Fibroblast of lung (primary cell): ENCODE measurements around the gene BBOF1. TPM values are rescaled to one million over a fixed set of nuclear protein-coding genes. Genes with fewer than 3 reads are reported as not detected.
"Not testable (repeated sequence)": the region's sequence is repeated elsewhere in the genome, so short reads cannot be mapped to it uniquely, and the experiment has no call there.

Experiments
- DNase-seq, 2 donors: peaks; one replicate each; pipeline versions ENCODE4 v3.0.0 to v3.0.0-alpha.2; 2010; ENCODE audit warnings: low read depth in 2 of 2
- H2AFZ ChIP-seq: 2 replicates; pipeline ENCODE4 v1.5.1; 2012; ENCODE audit warnings: low read length, control low read depth, inconsistent platforms
- H3K27ac ChIP-seq: 2 replicates; pipeline ENCODE4 v1.5.1; 2011; ENCODE audit warnings: low read length, control low read depth; ENCODE audit not compliant: insufficient read depth
- H3K27me3 ChIP-seq: 2 replicates; pipeline ENCODE4 v1.5.1; 2011; ENCODE audit warnings: mild to moderate bottlenecking, low read length; ENCODE audit not compliant: control insufficient read depth, insufficient read depth
- H3K36me3 ChIP-seq: 2 replicates; pipeline ENCODE4 v1.5.1; 2011; ENCODE audit warnings: low read length; ENCODE audit not compliant: control insufficient read depth, insufficient read depth
- H3K4me1 ChIP-seq: 2 replicates; pipeline ENCODE4 v1.5.1; 2011; ENCODE audit warnings: low read length; ENCODE audit not compliant: control insufficient read depth, insufficient read depth; ENCODE audit errors: extremely low read depth
- H3K4me2 ChIP-seq: 2 replicates; pipeline ENCODE4 v1.5.1; 2011; ENCODE audit warnings: low read length, control low read depth; ENCODE audit not compliant: insufficient read depth; ENCODE audit errors: extremely low read depth
- H3K4me3 ChIP-seq, 4 experiments: fragments of 200-600 bp in 1 of 4; sonication (generic) in 1 of 4; replicated peaks in 1 of 4; 2 replicates each; pipeline ENCODE4 v1.5.1; 2011 to 2016; ENCODE audit warnings: low read length in 4 of 4, low read depth in 3 of 4, mild to moderate bottlenecking in 3 of 4, control low read depth in 2 of 4, inconsistent platforms in 1 of 4, mixed read lengths in 1 of 4; ENCODE audit not compliant: insufficient read depth in 1 of 4; ENCODE audit errors: control extremely low read depth in 1 of 4
- H3K79me2 ChIP-seq: 2 replicates; pipeline ENCODE4 v1.5.1; 2012; ENCODE audit warnings: mild to moderate bottlenecking, low read length, inconsistent platforms; ENCODE audit not compliant: control insufficient read depth, insufficient read depth
- H3K9ac ChIP-seq: 2 replicates; pipeline ENCODE4 v1.5.1; 2011; ENCODE audit warnings: mild to moderate bottlenecking, low read length, control low read depth; ENCODE audit not compliant: insufficient read depth
- H3K9me3 ChIP-seq: 2 replicates; pipeline ENCODE4 v1.5.1; 2012; ENCODE audit warnings: low read depth, low read length; ENCODE audit not compliant: control insufficient read depth, insufficient read depth
- H4K20me1 ChIP-seq: 2 replicates; pipeline ENCODE4 v1.5.1; 2011; ENCODE audit warnings: low read length; ENCODE audit not compliant: control insufficient read depth, insufficient read depth; ENCODE audit errors: extremely low read depth
- EZH2 ChIP-seq: IDR thresholded peaks from 2 replicates; pipeline ENCODE4 v1.5.1; 2012; ENCODE audit warnings: low read length, control low read depth, mild to moderate bottlenecking; ENCODE audit errors: missing control alignments
- polyA plus RNA-seq, 2 donors: library from polyadenylated mRNA; depleted of rRNA in 1 of 2; stranded (reverse) in 1 of 2; unstranded in 1 of 2; fragments of >200 nt; gene quantifications; 2 replicates each; pipeline ENCODE4 v1.2.1, GENCODE V29; 2011 to 2012; ENCODE audit warnings: missing spikeins in 1 of 2
- total RNA-seq: library from RNA; depleted of rRNA; stranded (reverse); fragments of >200 nt; gene quantifications from 2 replicates; pipeline ENCODE4 v1.2.1, GENCODE V29; 2014
- TF ChIP-seq, protein P1 (sequence below), 2 donors: IDR thresholded peaks in 1 of 2; conservative IDR thresholded peaks in 1 of 2; 1 replicate in 1 of 2; 2 replicates in 1 of 2; pipeline ENCODE4 v1.5.1; 2011 to 2012; ENCODE audit warnings: low read length in 2 of 2, control low read depth in 1 of 2, inconsistent platforms in 1 of 2, low read depth in 1 of 2, mild to moderate bottlenecking in 1 of 2

BBOF1 gene
- total and polyA plus RNA-seq, 2 donors (not counting 1 experiment from before 2014, with no cell fraction given), result 3.8 to 7.8 TPM

- TF ChIP-seq, protein P1, sequence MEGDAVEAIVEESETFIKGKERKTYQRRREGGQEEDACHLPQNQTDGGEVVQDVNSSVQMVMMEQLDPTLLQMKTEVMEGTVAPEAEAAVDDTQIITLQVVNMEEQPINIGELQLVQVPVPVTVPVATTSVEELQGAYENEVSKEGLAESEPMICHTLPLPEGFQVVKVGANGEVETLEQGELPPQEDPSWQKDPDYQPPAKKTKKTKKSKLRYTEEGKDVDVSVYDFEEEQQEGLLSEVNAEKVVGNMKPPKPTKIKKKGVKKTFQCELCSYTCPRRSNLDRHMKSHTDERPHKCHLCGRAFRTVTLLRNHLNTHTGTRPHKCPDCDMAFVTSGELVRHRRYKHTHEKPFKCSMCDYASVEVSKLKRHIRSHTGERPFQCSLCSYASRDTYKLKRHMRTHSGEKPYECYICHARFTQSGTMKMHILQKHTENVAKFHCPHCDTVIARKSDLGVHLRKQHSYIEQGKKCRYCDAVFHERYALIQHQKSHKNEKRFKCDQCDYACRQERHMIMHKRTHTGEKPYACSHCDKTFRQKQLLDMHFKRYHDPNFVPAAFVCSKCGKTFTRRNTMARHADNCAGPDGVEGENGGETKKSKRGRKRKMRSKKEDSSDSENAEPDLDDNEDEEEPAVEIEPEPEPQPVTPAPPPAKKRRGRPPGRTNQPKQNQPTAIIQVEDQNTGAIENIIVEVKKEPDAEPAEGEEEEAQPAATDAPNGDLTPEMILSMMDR (conservative IDR thresholded peaks at IDR 0.05 in 1 of 2, IDR thresholded peaks at IDR 0.05 in 1 of 2; ENCODE audit: low read depth in 1 of 2, low read length in 2 of 2), result no peak
- TF ChIP-seq EZH2, result no peak
- no peaks in the 10 kb centered on the region for H3K9me3 ChIP-seq
- H3K4me3 ChIP-seq, result no peak overlapping the region
- H3K4me1 ChIP-seq, result no peaks in the 10 kb centered on the region
- H3K27ac ChIP-seq, result no peak overlapping the region
- DNase-seq, result no peak
- no peaks in the 10 kb centered on the region for H3K36me3 ChIP-seq
- no peaks in the 10 kb centered on the region for H4K20me1 ChIP-seq
- H3K79me2 ChIP-seq, result no peaks in the 10 kb centered on the region
- no peak overlapping the region for H3K9ac ChIP-seq
- H3K27me3 ChIP-seq, result no peaks in the 10 kb centered on the region
- no peak overlapping the region for H2AFZ ChIP-seq
- no peak overlapping the region for H3K4me2 ChIP-seq
These were observed 21.2 kb upstream of the BBOF1 start for GRCh38 chr14:73997944-73998447.

DNA sequence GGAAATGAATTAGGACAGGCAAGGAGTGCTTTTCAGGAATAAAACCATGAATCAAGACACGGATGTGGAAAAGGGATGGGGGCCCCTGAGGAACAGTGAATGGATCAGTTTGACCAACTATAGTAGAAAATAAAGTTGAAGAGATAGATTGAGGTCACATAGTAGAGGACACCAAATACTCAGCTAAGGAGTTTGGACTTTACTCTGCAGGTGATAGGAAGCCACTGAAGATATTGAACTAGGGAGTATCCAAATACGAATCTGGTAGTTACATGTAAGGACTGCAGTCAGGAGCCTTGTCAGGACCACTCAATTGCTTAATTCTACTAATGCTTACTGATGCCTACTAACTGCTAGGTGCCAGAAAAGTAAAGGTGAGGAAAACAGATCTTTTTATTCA, 20.4 kb upstream of the BBOF1 start:
- no peak for DNase-seq
- no peak overlapping the region for H3K27ac ChIP-seq
- H3K4me3 ChIP-seq, result no peak overlapping the region
- H2AFZ ChIP-seq, result no peak overlapping the region
- H4K20me1 ChIP-seq, result no peaks in the 10 kb centered on the region
- no peaks in the 10 kb centered on the region for H3K9me3 ChIP-seq
- H3K79me2 ChIP-seq, result no peaks in the 10 kb centered on the region
- H3K36me3 ChIP-seq, result no peaks in the 10 kb centered on the region
- H3K9ac ChIP-seq, result no peak overlapping the region
- H3K4me2 ChIP-seq, result no peak overlapping the region
- no peaks in the 10 kb centered on the region for H3K27me3 ChIP-seq
- TF ChIP-seq, protein P1 (conservative IDR thresholded peaks at IDR 0.05 in 1 of 2, IDR thresholded peaks at IDR 0.05 in 1 of 2; ENCODE audit: low read depth in 1 of 2, low read length in 2 of 2), result no peak
- TF ChIP-seq EZH2, result no peak
- H3K4me1 ChIP-seq, result no peaks in the 10 kb centered on the region

GRCh38 chr14:74005664-74006063, 13.5 kb upstream of the BBOF1 start:
- not testable (repeated sequence) for DNase-seq

More at GRCh38 chr14:74005664-74006063, 13.5 kb upstream of the BBOF1 start:
- not testable (repeated sequence) for H3K4me1 ChIP-seq, H3K79me2 ChIP-seq, H3K9me3 ChIP-seq, H4K20me1 ChIP-seq, H3K27ac ChIP-seq, H3K4me3 ChIP-seq, H2AFZ ChIP-seq, H3K27me3 ChIP-seq, H3K4me2 ChIP-seq, H3K36me3 ChIP-seq, H3K9ac ChIP-seq
